Neuron (in vitro differentiated cells): ENCODE data around the gene DNAI7.

Experiments
- H2AFZ ChIP-seq: one replicate; pipeline ENCODE4 v1.6.1; 2013; ENCODE audit warnings: low read depth, mild to moderate bottlenecking, inconsistent platforms, low read length, moderate library complexity
- H3K27me3 ChIP-seq: one replicate; pipeline ENCODE4 v1.6.1; 2013; ENCODE audit warnings: low read length; ENCODE audit not compliant: insufficient read depth
- H3K36me3 ChIP-seq: one replicate; pipeline ENCODE4 v1.6.1; 2013; ENCODE audit warnings: low read length; ENCODE audit not compliant: insufficient read depth
- H3K4me1 ChIP-seq: one replicate; pipeline ENCODE4 v1.6.1; 2013; ENCODE audit warnings: low read length; ENCODE audit not compliant: insufficient read depth
- H3K4me3 ChIP-seq: 2 replicates; pipeline ENCODE4 v1.5.1; 2013; ENCODE audit warnings: mild to moderate bottlenecking, low read length, moderate library complexity
- H3K9me3 ChIP-seq: one replicate; pipeline ENCODE4 v1.6.1; 2013; ENCODE audit warnings: low read length

DNAI7 gene

DNA sequence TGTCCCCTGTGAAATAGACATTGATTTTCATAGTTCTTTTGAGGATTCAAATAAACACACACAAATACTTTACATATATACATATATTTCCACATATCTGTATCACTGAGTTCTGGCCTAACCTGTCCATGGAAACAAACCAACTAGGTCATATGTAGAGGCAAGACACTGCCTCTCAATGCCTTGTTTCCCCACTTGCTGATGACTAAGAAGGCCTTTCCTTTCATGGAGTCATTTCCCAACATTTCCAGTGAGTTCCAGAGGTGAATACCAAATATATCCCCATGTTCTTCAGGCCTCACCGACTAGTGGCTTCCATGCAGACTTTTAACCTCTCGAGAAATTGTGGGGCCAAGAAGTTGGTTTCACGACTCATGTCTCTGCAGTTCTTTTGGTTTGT is 120.8 kb downstream of the DNAI7 start:
- Histone ChIP-seq H2AFZ (no peak overlapping the region), H3K4me3 (no peak overlapping the region), H3K27me3 (no peaks in the 10 kb centered on the region), H3K9me3 (no peaks in the 10 kb centered on the region), H3K4me1 (no peaks in the 10 kb centered on the region), H3K36me3 (no peaks in the 10 kb centered on the region)

DNA sequence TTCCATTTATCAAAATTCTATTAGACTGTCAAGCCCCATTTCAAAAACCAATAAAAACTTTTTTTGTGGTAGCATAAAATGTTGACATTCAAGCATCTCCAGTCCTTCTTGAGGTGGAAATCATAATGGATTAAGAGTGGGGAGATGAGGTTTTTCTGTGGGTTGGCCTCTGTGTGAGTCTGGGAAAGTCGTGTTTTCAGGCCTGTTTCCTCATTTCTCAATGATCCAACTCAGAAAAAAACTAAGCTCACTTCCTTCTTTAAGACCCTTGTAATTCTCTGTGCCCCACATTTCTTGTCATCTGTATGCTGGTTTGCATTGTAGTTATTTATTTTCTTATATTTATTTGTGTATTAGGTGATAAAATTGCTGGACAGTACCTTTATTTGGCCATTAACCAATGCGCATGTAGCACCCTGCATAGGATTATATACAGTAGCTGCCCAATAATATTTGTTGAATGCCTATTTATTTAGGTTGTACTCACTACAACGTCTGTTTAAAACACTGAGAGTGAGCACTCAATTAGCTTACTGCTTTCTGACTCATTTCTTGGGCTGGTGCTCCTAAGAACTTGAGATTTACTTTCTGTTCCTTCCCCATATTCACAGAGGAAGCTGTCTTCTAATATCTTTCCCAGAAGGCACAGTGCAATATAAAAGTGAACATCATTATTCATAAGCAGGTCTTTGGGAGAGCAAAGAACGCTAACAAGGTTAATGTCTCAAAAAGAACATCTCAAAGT is 121.9 kb downstream of the DNAI7 start:
- H3K4me3 ChIP-seq, result no peak overlapping the region
- no peaks in the 10 kb centered on the region for H3K4me1 ChIP-seq
- no peaks in the 10 kb centered on the region for H3K36me3 ChIP-seq
- H2AFZ ChIP-seq, result no peak overlapping the region
- H3K27me3 ChIP-seq, result no peaks in the 10 kb centered on the region
- no peaks in the 10 kb centered on the region for H3K9me3 ChIP-seq

DNA sequence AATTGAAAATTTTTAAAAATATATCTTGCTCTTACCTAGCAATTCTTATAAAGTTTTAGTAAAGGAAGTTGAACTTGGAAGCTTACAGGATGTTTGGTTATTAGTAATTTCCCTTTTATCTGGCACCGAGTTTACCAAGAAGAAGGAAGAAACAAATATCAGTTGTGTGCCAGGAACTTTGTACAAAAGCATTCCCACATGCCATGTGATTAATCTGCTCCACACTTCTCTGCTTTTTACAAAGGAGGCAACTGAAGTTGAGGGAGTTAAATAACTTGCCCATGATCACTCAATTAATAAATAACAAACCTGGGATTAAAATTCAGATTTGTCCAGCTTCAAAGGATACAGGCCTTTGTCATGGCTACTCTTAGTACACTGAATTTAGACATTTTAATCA is 123.6 kb downstream of the DNAI7 start:
- H3K27me3 ChIP-seq, result no peaks in the 10 kb centered on the region
- H3K4me3 ChIP-seq, result no peak overlapping the region

DNA sequence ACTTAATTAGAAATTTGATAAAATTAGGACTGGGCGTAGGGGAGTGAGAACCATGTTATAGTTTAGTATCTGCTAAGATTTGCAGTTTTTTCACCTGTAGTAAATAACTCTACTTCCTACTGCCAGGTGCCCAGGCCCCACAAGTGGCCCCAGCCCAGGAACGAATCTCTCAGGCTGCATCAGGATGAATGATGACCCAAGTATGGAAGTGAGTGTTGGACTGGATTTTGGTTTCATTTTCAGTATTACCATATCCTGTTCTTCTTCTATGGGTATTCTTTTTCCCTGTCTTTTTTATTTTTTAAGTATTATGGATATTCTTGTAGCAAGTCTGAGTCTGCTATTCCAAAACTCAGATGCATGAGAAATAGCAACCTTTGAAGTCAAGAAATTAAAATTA is 125.7 kb downstream of the DNAI7 start:
- no peaks in the 10 kb centered on the region for H3K36me3 ChIP-seq
- no peak overlapping the region for H3K4me3 ChIP-seq
- no peaks in the 10 kb centered on the region for H3K27me3 ChIP-seq
- no peaks in the 10 kb centered on the region for H3K4me1 ChIP-seq
- no peak overlapping the region for H2AFZ ChIP-seq
- H3K9me3 ChIP-seq, result no peaks in the 10 kb centered on the region

More for the DNA sequence above, 123.6 kb downstream of the DNAI7 start:
- H2AFZ ChIP-seq, result no peak overlapping the region
- no peaks in the 10 kb centered on the region for H3K9me3 ChIP-seq
- H3K4me1 ChIP-seq, result no peaks in the 10 kb centered on the region
- no peaks in the 10 kb centered on the region for H3K36me3 ChIP-seq

DNA sequence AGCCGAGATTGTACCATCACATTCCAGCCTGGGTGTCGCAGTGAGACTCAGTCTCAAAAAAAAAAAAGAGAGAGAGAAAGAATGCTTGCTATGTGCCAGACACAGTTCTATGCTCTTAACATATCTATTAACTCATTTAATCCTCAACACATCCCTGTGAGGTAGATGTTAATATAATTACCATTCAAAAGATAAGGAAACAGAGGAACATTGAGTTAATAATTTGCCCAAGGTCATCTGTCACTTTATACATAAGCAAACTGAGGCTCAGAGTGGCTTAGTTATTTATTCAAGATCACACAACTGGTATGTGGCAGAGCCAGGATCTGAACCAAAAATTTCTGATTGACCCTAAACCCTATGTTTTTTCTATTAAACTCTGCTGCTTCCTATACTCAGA is 129.9 kb downstream of the DNAI7 start:
- Histone ChIP-seq H3K27me3 (no peaks in the 10 kb centered on the region), H3K9me3 (no peaks in the 10 kb centered on the region), H2AFZ (no peak overlapping the region)

DNA sequence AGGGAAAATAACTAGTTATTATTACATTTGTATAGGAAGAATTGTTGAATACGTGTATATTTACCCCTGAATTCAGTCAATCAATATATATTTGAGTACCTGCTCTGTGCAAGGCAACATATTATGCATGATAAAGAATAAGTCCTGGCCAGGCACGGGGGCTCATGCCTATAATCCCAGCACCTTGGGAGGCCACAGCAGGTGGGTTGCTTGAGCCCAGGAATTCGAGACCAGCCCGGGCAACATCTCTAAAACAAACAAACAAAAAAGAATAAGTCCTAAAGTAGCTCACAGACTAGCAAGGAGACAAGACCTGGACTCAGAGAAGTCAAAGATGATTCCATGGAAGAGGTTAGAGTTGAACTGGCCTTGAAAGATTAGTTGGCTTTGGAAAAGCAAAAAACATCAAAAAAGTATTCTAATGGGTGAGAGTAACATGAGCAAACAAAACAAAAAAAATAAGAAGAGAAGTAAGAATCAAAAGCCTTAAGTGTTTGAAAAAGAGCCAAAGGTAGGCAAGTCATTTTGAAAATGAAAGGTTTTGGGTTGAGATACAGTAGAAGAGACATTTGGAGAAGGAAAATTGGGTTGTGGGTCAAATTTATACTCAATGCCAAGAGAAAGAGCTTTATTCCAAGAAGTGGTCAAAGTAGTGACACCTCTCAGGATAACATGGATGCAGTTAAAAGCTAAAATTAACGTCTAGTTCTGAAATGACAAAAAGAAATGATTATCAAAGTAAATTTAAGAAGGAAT is 130.9 kb downstream of the DNAI7 start:
- H3K4me1 ChIP-seq, result no peaks in the 10 kb centered on the region
- no peaks in the 10 kb centered on the region for H3K9me3 ChIP-seq
- no peaks in the 10 kb centered on the region for H3K36me3 ChIP-seq
- no peak overlapping the region for H3K4me3 ChIP-seq
- H2AFZ ChIP-seq, result no peak overlapping the region
- H3K27me3 ChIP-seq, result no peaks in the 10 kb centered on the region

More for the DNA sequence above, 129.9 kb downstream of the DNAI7 start:
- Histone ChIP-seq H3K4me1 (no peaks in the 10 kb centered on the region), H3K36me3 (no peaks in the 10 kb centered on the region), H3K4me3 (no peak overlapping the region)

DNA sequence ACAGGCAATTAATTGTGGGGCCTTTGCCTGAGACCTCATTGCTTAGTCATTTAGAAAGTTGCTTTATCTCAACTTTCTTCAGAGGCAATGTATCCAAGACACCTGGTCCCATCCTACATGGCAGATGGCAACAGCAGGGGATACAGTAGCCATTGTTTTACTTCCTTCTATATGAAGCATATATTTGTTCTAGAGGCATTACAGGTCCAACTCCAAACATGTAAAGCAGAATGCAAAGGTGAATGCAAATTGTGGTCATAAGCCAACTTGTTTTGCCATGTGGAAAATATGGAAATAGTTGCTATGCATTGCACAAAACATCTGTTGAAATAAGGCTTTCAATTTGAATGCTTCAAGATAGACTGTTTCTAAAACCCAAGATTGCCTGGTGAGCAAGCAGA is 136.3 kb downstream of the DNAI7 start:
- Histone ChIP-seq H2AFZ (no peak overlapping the region), H3K9me3 (no peaks in the 10 kb centered on the region), H3K36me3 (no peaks in the 10 kb centered on the region), H3K27me3 (no peaks in the 10 kb centered on the region), H3K4me1 (no peaks in the 10 kb centered on the region), H3K4me3 (no peak overlapping the region)
